Embryonic facial prominence (tissue), 1 donor: ENCODE results near the gene CNBP.
"Not testable (repeated sequence)": the region's sequence is repeated elsewhere in the genome, so short reads cannot be mapped to it uniquely, and the experiment has no call there.

Experiments
- DNase-seq: peaks from one replicate; pipeline ENCODE4 v3.0.0-alpha.2; 2016; ENCODE audit errors: extremely low spot score

The CNBP gene

DNA sequence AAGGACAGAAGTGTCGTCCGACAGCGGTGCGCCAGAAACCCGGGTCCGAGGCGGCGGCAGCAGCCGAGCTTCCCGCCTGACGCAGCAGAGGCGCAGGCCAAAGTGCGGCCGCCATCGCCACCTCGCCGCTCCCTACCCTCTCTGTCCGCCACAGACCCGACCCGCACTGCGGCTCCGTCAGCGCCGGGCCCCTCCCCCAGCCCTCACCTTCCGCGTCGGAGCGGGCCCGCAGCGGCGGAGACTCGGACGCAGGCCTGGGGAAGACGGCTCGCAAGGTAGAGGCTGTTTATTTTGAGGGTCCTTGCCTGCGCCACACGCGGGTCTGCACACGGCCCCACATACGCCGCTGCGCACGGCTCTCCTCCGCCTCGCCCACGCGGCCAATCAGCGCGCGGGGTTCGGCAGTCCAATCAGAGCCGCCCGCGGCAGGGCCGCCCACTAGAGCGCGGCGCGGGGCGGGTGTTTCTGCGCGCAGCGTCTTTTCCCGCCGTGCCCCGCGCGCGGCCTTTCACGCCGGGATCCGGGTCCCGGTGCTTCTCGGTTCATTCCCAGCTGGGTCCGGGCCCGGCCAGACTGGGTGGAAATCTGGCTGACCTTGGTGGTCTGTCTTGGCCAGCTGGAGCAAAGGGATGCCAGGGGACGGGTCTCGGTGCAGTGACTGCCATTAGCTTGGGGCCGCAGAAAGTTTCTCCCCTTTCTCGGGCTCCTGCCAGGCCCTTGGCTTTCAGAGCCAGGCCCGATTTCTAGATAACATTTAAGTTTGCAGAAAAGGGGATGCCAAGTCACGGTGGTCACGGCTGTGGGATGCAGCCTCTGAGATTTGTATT is at the start of gene CNBP:
CNBP (minus strand) TSS at position 328 of the 827 bp plus-strand sequence. CDS start 12,139 bp downstream, outside the sequence.
- peak; percentile 89 for DNase-seq

DNA sequence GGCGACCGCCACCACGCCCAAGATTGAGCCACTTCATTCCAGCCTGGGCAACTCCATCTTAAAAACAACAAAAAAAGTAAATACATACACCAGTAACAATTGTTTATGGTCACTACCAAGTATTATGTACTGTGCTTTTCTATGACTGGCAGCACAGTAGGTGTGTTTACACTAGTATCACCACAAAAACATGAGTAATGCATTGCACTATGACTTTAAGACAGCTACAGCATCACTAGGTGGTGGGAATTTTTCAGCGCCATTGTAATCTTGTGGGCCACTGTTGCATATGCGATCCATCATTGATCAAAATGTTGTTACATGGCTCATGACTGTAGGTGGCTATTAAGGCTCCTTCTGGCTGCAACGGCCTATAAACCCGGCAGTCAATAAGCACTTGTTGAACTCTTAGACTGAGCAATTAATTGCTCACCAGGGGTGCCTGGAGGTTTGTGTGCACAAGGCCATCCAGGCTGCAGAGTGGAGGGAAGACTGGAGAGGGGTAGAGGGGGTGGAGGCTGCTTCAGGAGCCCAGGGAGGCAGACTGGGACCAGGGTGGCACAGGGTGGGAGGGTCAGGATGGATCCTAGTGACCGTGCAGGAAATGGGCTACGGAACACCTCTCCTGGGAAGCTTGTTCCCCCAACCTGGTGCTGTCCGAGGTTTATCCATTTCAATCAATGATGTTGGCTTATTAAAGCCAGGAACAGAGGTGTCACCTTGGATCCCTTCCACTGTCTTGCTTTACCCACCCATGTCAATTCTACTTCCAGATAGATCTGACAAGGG is 47.8 kb upstream of the CNBP start:
- DNase-seq = no peak

- no peak for DNase-seq
Measured at GRCh38 chr3:129230311-129231019, 46.8 kb upstream of the CNBP start.

GRCh38 chr3:129228891-129229585 is 45.3 kb upstream of the CNBP start:
- no peak for DNase-seq

- no peak for DNase-seq
Measured at GRCh38 chr3:129226374-129226773, 42.7 kb upstream of the CNBP start.

- no peak for DNase-seq
Measured at GRCh38 chr3:129224984-129225393, 41.3 kb upstream of the CNBP start.

- DNase-seq = not testable (repeated sequence)
Measured at GRCh38 chr3:129224387-129224786, 40.7 kb upstream of the CNBP start.

GRCh38 chr3:129218742-129219141 is 35.0 kb upstream of the CNBP start:
- DNase-seq = no peak

GRCh38 chr3:129213238-129213637 is 29.5 kb upstream of the CNBP start:
- DNase-seq = no peak

DNA sequence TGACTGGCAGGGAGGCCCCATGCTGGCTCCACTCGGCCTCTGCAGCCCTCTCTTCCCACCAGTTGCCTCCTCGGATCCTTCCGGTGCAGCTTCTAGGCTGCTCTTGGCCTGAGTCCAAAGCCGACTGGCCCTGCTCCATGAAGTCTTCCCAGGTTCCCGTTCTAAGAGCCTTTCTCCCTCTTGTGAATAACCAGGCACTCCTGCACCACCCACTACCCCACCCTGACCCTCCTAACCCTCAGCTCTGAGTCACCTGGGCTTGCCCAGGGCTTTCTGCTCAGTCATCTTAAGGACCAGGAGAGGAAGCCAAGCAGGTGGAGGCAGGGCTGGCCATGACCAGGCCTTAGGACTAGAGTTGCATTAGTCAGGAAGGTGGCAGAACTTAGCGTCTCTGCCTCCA is 28.1 kb upstream of the CNBP start:
- DNase-seq = no peak

GRCh38 chr3:129211345-129211744 is 27.6 kb upstream of the CNBP start:
- DNase-seq = no peak

GRCh38 chr3:129207479-129207878 is 23.8 kb upstream of the CNBP start:
- DNase-seq = no peak

DNA sequence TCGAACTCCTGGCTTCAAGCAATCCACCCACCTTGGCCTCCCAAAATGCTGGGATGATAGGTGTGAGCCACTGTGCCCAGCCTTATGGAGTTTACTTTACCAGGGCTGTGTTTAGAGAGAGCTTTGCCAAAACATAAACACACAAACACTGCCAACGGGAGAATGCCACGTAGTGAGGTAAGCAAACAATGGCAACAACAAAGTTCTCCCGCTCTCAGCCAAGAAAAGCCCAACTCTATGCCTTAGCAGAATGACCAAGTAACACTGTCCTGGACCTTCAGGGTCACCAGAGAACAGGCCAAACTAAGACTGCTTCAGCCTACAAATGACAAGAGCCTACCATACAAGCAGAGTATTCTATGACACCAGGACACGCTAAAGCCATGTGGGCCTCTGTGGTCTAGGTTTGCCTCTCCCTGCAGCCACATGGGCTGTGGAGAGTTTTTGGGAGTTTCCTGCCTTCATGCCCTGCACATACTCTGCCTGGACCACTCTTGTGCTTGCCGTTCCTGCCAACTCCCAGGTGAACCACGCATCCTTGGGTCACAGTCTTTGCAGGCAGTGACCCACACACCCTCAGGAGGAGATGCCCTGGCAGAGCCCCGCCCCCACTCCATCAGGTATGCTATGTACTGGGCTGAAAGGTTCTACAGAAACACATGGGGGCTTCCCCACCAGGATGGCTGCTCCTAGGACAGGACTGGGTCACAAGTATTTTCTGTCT is 21.6 kb upstream of the CNBP start:
- no peak for DNase-seq

- no peak for DNase-seq
Measured at GRCh38 chr3:129204473-129204872, 20.8 kb upstream of the CNBP start.

GRCh38 chr3:129199366-129199765 is 15.7 kb upstream of the CNBP start:
- DNase-seq = no peak

DNA sequence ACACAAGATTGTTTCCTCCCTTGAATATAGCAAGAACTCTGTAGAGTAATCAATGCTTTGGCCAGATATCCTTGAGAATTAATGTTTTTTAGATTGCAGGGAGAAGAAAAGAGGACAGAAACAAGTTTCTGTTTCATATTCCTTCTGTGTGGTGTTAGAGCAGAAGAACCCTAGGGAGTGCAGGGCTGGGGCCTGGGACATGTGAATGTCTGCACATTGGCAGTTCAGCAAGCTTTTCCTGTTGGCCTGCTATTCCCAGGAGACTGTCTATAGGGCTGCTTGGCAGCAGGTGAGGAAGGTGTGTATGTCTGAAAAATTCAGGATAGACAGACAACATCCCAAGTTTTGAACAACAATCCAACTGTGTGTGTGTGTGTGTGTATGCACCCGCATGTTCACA is 13.6 kb upstream of the CNBP start:
- DNase-seq = no peak

GRCh38 chr3:129196601-129197000 is 12.9 kb upstream of the CNBP start:
- no peak for DNase-seq

GRCh38 chr3:129195731-129196256 is 12.1 kb upstream of the CNBP start:
- DNase-seq = no peak

GRCh38 chr3:129189793-129190192 is 6.1 kb upstream of the CNBP start:
- not testable (repeated sequence) for DNase-seq

DNA sequence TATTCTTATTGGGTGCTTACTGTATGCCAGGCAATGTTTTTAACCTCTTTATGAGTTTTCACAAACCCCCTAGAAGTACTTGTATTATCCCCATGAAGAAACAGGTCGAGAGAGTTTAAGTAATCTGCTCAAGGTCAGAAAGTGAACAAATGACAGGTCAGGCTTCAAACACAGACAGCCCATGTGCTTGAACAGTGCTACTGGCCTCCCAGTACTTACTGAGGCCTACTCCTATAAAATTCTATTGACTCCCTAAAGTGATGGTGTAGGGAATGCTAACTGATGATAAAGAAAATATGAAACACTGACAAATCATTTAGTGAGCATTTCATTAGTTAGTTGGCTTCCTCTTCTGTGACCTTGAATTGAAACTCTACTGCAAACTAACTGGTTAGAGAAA is 4.2 kb upstream of the CNBP start:
- no peak for DNase-seq

DNA sequence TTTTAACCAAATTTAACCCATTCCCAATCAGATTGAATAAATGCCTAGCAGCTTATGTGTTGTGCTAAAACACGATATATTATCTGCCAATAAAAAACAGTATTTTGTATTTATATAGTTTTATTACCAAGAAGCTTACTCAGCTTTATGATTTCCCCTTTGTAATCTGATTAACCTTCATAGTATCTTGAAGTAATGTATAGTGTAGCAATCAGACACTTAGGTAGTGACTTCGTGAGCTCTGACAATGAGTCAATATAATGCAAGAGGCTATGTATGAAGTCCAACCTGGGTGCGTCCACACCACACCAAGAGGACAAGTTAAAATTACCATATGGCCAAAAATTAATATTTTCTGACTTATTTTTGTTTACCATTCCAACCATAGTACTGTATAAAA is 2.1 kb upstream of the CNBP start:
- no peak for DNase-seq
